Lower leg skin (tissue), 4 donors: ENCODE measurements around the gene ZSCAN20. TPM values are rescaled to one million over a fixed set of nuclear protein-coding genes. Genes with fewer than 3 reads are reported as not detected.

ENCODE experiments used
- DNase-seq, 2 donors: peaks; one replicate each; pipeline ENCODE4 v3.0.0-alpha.2; 2019; ENCODE audit warnings: low spot score in 2 of 2
- H3K4me3 ChIP-seq: fragments of 200-600 bp; sonication (generic); 2 replicates; pipeline ENCODE4 v1.5.1; 2017; ENCODE audit warnings: mild to moderate bottlenecking, low read depth; ENCODE audit not compliant: poor library complexity, severe bottlenecking
- CTCF ChIP-seq, 3 donors: fragments of 450-650 bp; IDR thresholded peaks; one replicate each; pipeline ENCODE4 v1.5.1; 2016; ENCODE audit warnings: antibody characterized with exemption in 3 of 3, mild to moderate bottlenecking in 3 of 3, moderate library complexity in 2 of 3
- POLR2A ChIP-seq, 2 donors: fragments of 450-650 bp; IDR thresholded peaks; one replicate each; pipeline ENCODE4 v1.6.1; 2016 to 2017; ENCODE audit warnings: antibody characterized with exemption in 2 of 2, mild to moderate bottlenecking in 1 of 2, moderate library complexity in 1 of 2
- WGBS, 2 donors: methylation state at CpG; one replicate each; pipeline ENCODE4 v1.1.5; 2018; 5-methylcytosine and 5-hydroxymethylcytosine counted together
- intact Hi-C: fragments of 100-400 bp; cut with DNase I; formaldehyde crosslinking; loops from one replicate; pipeline ENCODE4 v1.15.0; 2023; ENCODE audit warnings: low total_unique reads
- total RNA-seq, 4 donors: library from RNA; depleted of rRNA; stranded (reverse); fragments of >200 nt; gene quantifications; one replicate each; pipeline ENCODE4 v1.1.0, GENCODE V29; 2016

The ZSCAN20 gene
- total RNA-seq, 4 donors from 2014 or later, result 0.91 to 3.6 (median 3.0) TPM

- no peak for DNase-seq
- 93% methylated on average over 6 of the region's 6 CpGs for WGBS, 2 donors
- TF ChIP-seq POLR2A (IDR thresholded peaks at IDR 0.05) (no peak), CTCF (IDR thresholded peaks at IDR 0.05) (no peak)
- intact Hi-C loops, result no loop called here
- no peak overlapping the region for H3K4me3 ChIP-seq
Observed at GRCh38 chr1:33541966-33542365, 69.5 kb downstream of the ZSCAN20 start.

Other genes with a start within 250 kb of the ZSCAN20 start
- gene ZNF362, start 216.2 kb upstream of the ZSCAN20 start, total RNA-seq, result 10 to 100 TPM in 3 of 4 donors, 1 to 10 TPM in 1; 7.0 to 24.3 (median 19.9) TPM
- gene A3GALT2, start 151.5 kb upstream of the ZSCAN20 start, total RNA-seq, result not detected
- gene PHC2, start 41.5 kb upstream of the ZSCAN20 start, total RNA-seq, result 100 to 1,000 TPM in 1 of 4 donors, 10 to 100 TPM in 3; 70.2 to 114 (median 77.2) TPM